Retinal pigment epithelial cell (primary cell): ENCODE measurements around the gene OCA2.

Experiments
- DNase-seq: peaks from one replicate; pipeline ENCODE4 v3.0.0-alpha.2; 2010; ENCODE audit warnings: low read depth
- H3K4me3 ChIP-seq: 2 replicates; pipeline ENCODE4 v1.5.1; 2011; ENCODE audit warnings: mild to moderate bottlenecking, low read length, control low read depth, moderate library complexity
- CTCF ChIP-seq: conservative IDR thresholded peaks from 2 replicates; pipeline ENCODE4 v1.5.1; 2011; ENCODE audit warnings: low read depth, low read length, control low read depth, inconsistent platforms

OCA2 gene

GRCh38 chr15:27928386-27928785 is 170.7 kb downstream of the OCA2 start:
- H3K4me3 ChIP-seq, result no peak overlapping the region
- no peak for DNase-seq
- no peak for TF ChIP-seq CTCF

GRCh38 chr15:27912283-27912682 is 186.8 kb downstream of the OCA2 start:
- no peak for DNase-seq
- no peak overlapping the region for H3K4me3 ChIP-seq
- no peak for TF ChIP-seq CTCF

- H3K4me3 ChIP-seq, result no peak overlapping the region
- TF ChIP-seq CTCF, result no peak
- DNase-seq, result no peak
Measured at GRCh38 chr15:27906802-27907201, 192.3 kb downstream of the OCA2 start.

GRCh38 chr15:27903405-27903804 is 195.7 kb downstream of the OCA2 start:
- TF ChIP-seq CTCF, result no peak
- H3K4me3 ChIP-seq, result no peak overlapping the region
- DNase-seq, result no peak

GRCh38 chr15:27902680-27903385 is 196.3 kb downstream of the OCA2 start:
- TF ChIP-seq CTCF, result no peak

GRCh38 chr15:27899583-27900285 is 199.4 kb downstream of the OCA2 start:
- no peak for DNase-seq
- no peak overlapping the region for H3K4me3 ChIP-seq
- no peak for TF ChIP-seq CTCF

More at GRCh38 chr15:27902680-27903385, 196.3 kb downstream of the OCA2 start:
- DNase-seq, result no peak
- H3K4me3 ChIP-seq, result no peak overlapping the region

- no peak for DNase-seq
- no peak for TF ChIP-seq CTCF
- H3K4me3 ChIP-seq, result no peak overlapping the region
Measured at GRCh38 chr15:27897481-27897880, 201.6 kb downstream of the OCA2 start.
